Pons (tissue), 1 donor: ENCODE data around the gene ERCC5.

ENCODE experiments used
- DNase-seq: peaks from one replicate; pipeline ENCODE4 v3.0.0-alpha.2; 2016; ENCODE audit warnings: low spot score

Gene ERCC5

GRCh38 chr13:102845289-102845629 is 573 bp upstream of the ERCC5 start:
- DNase-seq = no peak

GRCh38 chr13:102846261-102847015 is 606 bp downstream of the ERCC5 start:
- peak; percentile 59 for DNase-seq

GRCh38 chr13:102847272-102848234 is 1.7 kb downstream of the ERCC5 start:
- DNase-seq = peak; percentile 63

- DNase-seq = no peak
Observed at GRCh38 chr13:102848956-102849355, 3.1 kb downstream of the ERCC5 start.

GRCh38 chr13:102852556-102852955 is 6.7 kb downstream of the ERCC5 start:
- no peak for DNase-seq

GRCh38 chr13:102854675-102855074 is 8.8 kb downstream of the ERCC5 start:
- DNase-seq = no peak

GRCh38 chr13:102856557-102856956 is 10.7 kb downstream of the ERCC5 start:
- no peak for DNase-seq

- no peak for DNase-seq
Observed at GRCh38 chr13:102862624-102863210, 16.9 kb downstream of the ERCC5 start.

- no peak for DNase-seq
Observed at GRCh38 chr13:102863590-102863989, 17.8 kb downstream of the ERCC5 start.

GRCh38 chr13:102868366-102868936 is 22.6 kb downstream of the ERCC5 start:
- DNase-seq = peak; percentile 37

GRCh38 chr13:102869948-102870676 is 24.3 kb downstream of the ERCC5 start:
- DNase-seq = no peak

- DNase-seq = peak; percentile 72
Observed at GRCh38 chr13:102870677-102871415, 25.0 kb downstream of the ERCC5 start.

GRCh38 chr13:102872131-102872530 is 26.3 kb downstream of the ERCC5 start:
- DNase-seq = no peak

- DNase-seq = no peak
Observed at GRCh38 chr13:102872531-102872930, 26.7 kb downstream of the ERCC5 start.

GRCh38 chr13:102873653-102874052 is 27.8 kb downstream of the ERCC5 start:
- DNase-seq = no peak

- no peak for DNase-seq
Observed at GRCh38 chr13:102875256-102875655, 29.4 kb downstream of the ERCC5 start.

- DNase-seq = no peak
Observed at GRCh38 chr13:102877303-102877702, 31.5 kb downstream of the ERCC5 start.

- no peak for DNase-seq
Observed at GRCh38 chr13:102878481-102878880, 32.6 kb downstream of the ERCC5 start.

- DNase-seq = no peak
Observed at GRCh38 chr13:102879793-102880499, 34.1 kb downstream of the ERCC5 start.
